SU-DHL-6 (cell line): ENCODE data around the gene TMPRSS4.

Experiments used
- H2AFZ ChIP-seq: fragments of 200-600 bp; sonication (generic); 2 replicates; pipeline ENCODE4 v1.6.1; 2014; ENCODE audit warnings: low read depth, mild to moderate bottlenecking, moderate library complexity, mixed read lengths, antibody characterized with exemption, low read length; ENCODE audit not compliant: severe bottlenecking
- H3F3A ChIP-seq: fragments of 200-600 bp; shearing (Covaris generic); 2 replicates; pipeline ENCODE4 v1.6.0; 2016; ENCODE audit warnings: antibody characterized with exemption, mild to moderate bottlenecking; ENCODE audit not compliant: insufficient read depth
- H3K27ac ChIP-seq: fragments of 200-600 bp; sonication (generic); 2 replicates; pipeline ENCODE4 v1.5.1; 2016; ENCODE audit warnings: low read depth, mild to moderate bottlenecking, low read length, moderate library complexity, mixed read lengths
- H3K27me3 ChIP-seq: fragments of 200-600 bp; sonication (generic), shearing (Covaris generic); 2 replicates; pipeline ENCODE4 v1.6.0; 2014; ENCODE audit warnings: mild to moderate bottlenecking, low read length
- H3K36me3 ChIP-seq: fragments of 200-600 bp; sonication (generic); 2 replicates; pipeline ENCODE4 v1.6.1; 2014; ENCODE audit warnings: mild to moderate bottlenecking, low read length, mixed read lengths
- H3K4me2 ChIP-seq: fragments of 300-600, 200-600 bp; shearing (Covaris generic), sonication (generic); 2 replicates; pipeline ENCODE4 v1.6.0; 2014; ENCODE audit warnings: low read length, low read depth, mild to moderate bottlenecking; ENCODE audit not compliant: poor library complexity, severe bottlenecking
- H3K4me3 ChIP-seq: fragments of 200-600 bp; sonication (generic); 2 replicates; pipeline ENCODE4 v1.5.1; 2014; ENCODE audit warnings: antibody characterized with exemption, low read length, mild to moderate bottlenecking, mixed read lengths; ENCODE audit not compliant: insufficient read depth, poor library complexity, severe bottlenecking
- H3K79me2 ChIP-seq: fragments of 200-600 bp; sonication (generic); 2 replicates; pipeline ENCODE4 v1.6.1; 2014; ENCODE audit warnings: mild to moderate bottlenecking, low read length, moderate library complexity; ENCODE audit not compliant: insufficient read depth
- H3K9ac ChIP-seq: fragments of 200-600 bp; sonication (generic); 2 replicates; pipeline ENCODE4 v1.7.0; 2014; ENCODE audit warnings: mild to moderate bottlenecking, low read length
- H3K9me2 ChIP-seq: fragments of 200-600 bp; sonication (generic); replicated peaks from 2 replicates; pipeline ENCODE4 v1.6.1; 2014; ENCODE audit warnings: low read length; ENCODE audit not compliant: insufficient read depth
- H3K9me3 ChIP-seq: fragments of 200-600 bp; sonication (generic); 2 replicates; pipeline ENCODE4 v1.6.1; 2014; ENCODE audit warnings: low read length, mixed read lengths; ENCODE audit not compliant: insufficient read depth
- H4K20me1 ChIP-seq: fragments of 200-600 bp; sonication (generic); 2 replicates; pipeline ENCODE4 v1.6.1; 2014; ENCODE audit warnings: low read depth, mild to moderate bottlenecking, antibody characterized with exemption, low read length, moderate library complexity, mixed read lengths
- CTCF ChIP-seq: fragments of 200-600 bp; sonication (generic); IDR thresholded peaks from one replicate; pipeline ENCODE4 v1.5.1; 2017; ENCODE audit warnings: antibody characterized with exemption, mild to moderate bottlenecking, low read length, moderate library complexity; ENCODE audit not compliant: insufficient read depth, poor library complexity, severe bottlenecking
- EZH2phosphoT487 ChIP-seq: fragments of 200-600 bp; sonication (generic), shearing (Covaris generic); conservative IDR thresholded peaks from 2 replicates; pipeline ENCODE4 v1.6.1; 2018; ENCODE audit warnings: mild to moderate bottlenecking, antibody characterized with exemption, low read length, moderate library complexity, mixed read lengths

TMPRSS4 gene

DNA sequence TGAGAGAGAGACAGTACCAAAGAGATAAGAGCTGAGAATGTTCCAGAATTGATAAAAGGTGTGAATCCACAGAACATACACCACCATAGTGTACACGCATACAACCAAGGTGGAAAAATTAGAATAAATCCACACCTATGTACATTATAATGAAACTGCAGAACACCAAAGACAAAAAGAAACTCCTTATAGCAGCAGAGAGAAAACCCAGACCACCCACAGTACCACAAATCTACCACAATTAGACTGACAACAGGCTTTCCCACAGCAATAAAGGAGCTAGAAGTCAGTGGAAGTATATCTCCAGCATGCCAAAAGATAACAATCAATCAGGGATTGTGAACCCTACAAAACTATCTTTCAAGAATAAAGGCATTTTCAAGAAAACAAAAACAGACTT lies 43.9 kb downstream of the TMPRSS4 start:
- H3K27ac ChIP-seq, result no peak overlapping the region
- no peak overlapping the region for H3K4me3 ChIP-seq
- no peaks in the 10 kb centered on the region for H3K9me3 ChIP-seq
- no peaks in the 10 kb centered on the region for H3K36me3 ChIP-seq
- TF ChIP-seq EZH2phosphoT487 (no peak), CTCF (no peak)
- H4K20me1 ChIP-seq, result no peaks in the 10 kb centered on the region
- H3K27me3 ChIP-seq, result no peaks in the 10 kb centered on the region
- H3F3A ChIP-seq, result no peaks in the 10 kb centered on the region
- H3K9ac ChIP-seq, result no peak overlapping the region
- no peaks in the 10 kb centered on the region for H3K9me2 ChIP-seq
- no peak overlapping the region for H2AFZ ChIP-seq
- no peak overlapping the region for H3K4me2 ChIP-seq
- no peaks in the 10 kb centered on the region for H3K79me2 ChIP-seq

GRCh38 chr11:118124929-118125535 lies 48.2 kb downstream of the TMPRSS4 start:
- TF ChIP-seq CTCF (no peak), EZH2phosphoT487 (no peak)
- Histone ChIP-seq H3K9ac (no peak overlapping the region), H3K27ac (no peak overlapping the region), H3K36me3 (no peaks in the 10 kb centered on the region), H3K9me2 (no peaks in the 10 kb centered on the region), H3K27me3 (no peaks in the 10 kb centered on the region), H2AFZ (no peak overlapping the region), H3K4me3 (no peak overlapping the region), H3K4me2 (no peak overlapping the region), H3F3A (no peaks in the 10 kb centered on the region), H4K20me1 (no peaks in the 10 kb centered on the region), H3K79me2 (no peaks in the 10 kb centered on the region), H3K9me3 (no peaks in the 10 kb centered on the region)

GRCh38 chr11:118126082-118126838 lies 49.4 kb downstream of the TMPRSS4 start:
- H3F3A ChIP-seq, result no peaks in the 10 kb centered on the region
- H3K9ac ChIP-seq, result no peak overlapping the region
- TF ChIP-seq CTCF, result no peak
- TF ChIP-seq EZH2phosphoT487, result no peak
- H3K27me3 ChIP-seq, result no peaks in the 10 kb centered on the region
- H3K4me2 ChIP-seq, result no peak overlapping the region
- H3K9me2 ChIP-seq, result no peaks in the 10 kb centered on the region
- H3K27ac ChIP-seq, result no peak overlapping the region
- no peak overlapping the region for H3K4me3 ChIP-seq
- no peaks in the 10 kb centered on the region for H3K79me2 ChIP-seq
- no peaks in the 10 kb centered on the region for H4K20me1 ChIP-seq
- no peaks in the 10 kb centered on the region for H3K9me3 ChIP-seq
- H2AFZ ChIP-seq, result no peak overlapping the region
- no peaks in the 10 kb centered on the region for H3K36me3 ChIP-seq
